ENCODE data around the gene KRTAP12-3. TPM values are rescaled to one million over a fixed set of nuclear protein-coding genes. Genes with fewer than 3 reads are reported as not detected.
"Not testable (repeated sequence)": the region's sequence is repeated elsewhere in the genome, so short reads cannot be mapped to it uniquely, and the experiment has no call there.

KRTAP12-3 gene
- total RNA-seq, 1 experiment from 2014 or later, result not detected

GRCh38 chr21:44696572-44696971, 38.8 kb downstream of the KRTAP12-3 start (continued):
- TF ChIP-seq SP1 (CRISPR knock-in tag; conservative IDR thresholded peaks at IDR 0.05), result no peak
- no peak for TF ChIP-seq E2F5 (CRISPR knock-in tag; IDR thresholded peaks at IDR 0.05)

GRCh38 chr21:44697172-44697810, 39.6 kb downstream of the KRTAP12-3 start, which contains the start of gene KRTAP10-12:
KRTAP10-12 (plus strand) TSS chr21:44697172; CDS start chr21:44697202, 30 bp downstream.
- H3K4me3 Mint-ChIP-seq; ATAC-seq; DNase-seq (ENCODE audit: low spot score); H3K27me3 Mint-ChIP-seq (ENCODE audit: low read depth): not testable (repeated sequence)
- Mint-ChIP-seq H3K36me3 (peaks cover 19% of the 10 kb centered on the region), H3K4me1 (peaks cover 68% of the 10 kb centered on the region), H3K9me3 (peaks cover 20% of the 10 kb centered on the region), H3K27ac (peak within 1 kb of the TSS; percentile 27; the same call in 1 of the 2 replicates)
- POLR2A ChIA-PET, result interaction anchor here (1.2 kb wide), 1 partner anchor 96 kb away, joined by 3 read pairs; no protein-coding TSS in a partner anchor
- peak; percentile 59; the same call in 1 of the 2 replicates for TF ChIP-seq ZNF121 (CRISPR knock-in tag; IDR thresholded peaks at IDR 0.05)
- CTCF ChIA-PET, result interaction anchor here (0.7 to 2.2 kb wide), 5 partner anchors 9 to 122 kb away, joined by 3 to 11 read pairs (median 3); partner anchors contain the start of gene TSPEAR

- H3K36me3 Mint-ChIP-seq, result peaks cover 12% of the 10 kb centered on the region
- ChIA-PET CTCF (interaction anchor here (0.6 to 2.2 kb wide), 5 partner anchors 8 to 441 kb away, joined by 3 to 11 read pairs (median 3); partner anchors contain the start of gene TSPEAR), POLR2A (interaction anchor here (1.2 kb wide), 1 partner anchor 96 kb away, joined by 3 read pairs; no protein-coding TSS in a partner anchor)
- H3K9me3 Mint-ChIP-seq, result peaks cover 12% of the 10 kb centered on the region
- H3K4me1 Mint-ChIP-seq, result peaks cover 76% of the 10 kb centered on the region
- DNase-seq (ENCODE audit: low spot score), result no peak
- H3K27ac Mint-ChIP-seq, result peak overlapping the region; percentile 27; the same call in 1 of the 2 replicates
- H3K4me3 Mint-ChIP-seq, result no peak overlapping the region
- TF ChIP-seq STAT6 (CRISPR knock-in tag; conservative IDR thresholded peaks at IDR 0.05; ENCODE audit: low read depth), result no peak
- TF ChIP-seq JUN (CRISPR knock-in tag; IDR thresholded peaks at IDR 0.05), result no peak
- no peak for TF ChIP-seq IRF2 (CRISPR knock-in tag; IDR thresholded peaks at IDR 0.05; ENCODE audit: borderline replicate concordance, low read depth)
- no peak for TF ChIP-seq ZNF138 (CRISPR knock-in tag; conservative IDR thresholded peaks at IDR 0.05)
- TF ChIP-seq NR3C1 (CRISPR knock-in tag; conservative IDR thresholded peaks at IDR 0.05; ENCODE audit: low read depth), result no peak
- TF ChIP-seq MAX (CRISPR knock-in tag; IDR thresholded peaks at IDR 0.05), result no peak
- TF ChIP-seq ZNF416 (CRISPR knock-in tag; IDR thresholded peaks at IDR 0.05), result no peak
- TF ChIP-seq OVOL2 (CRISPR knock-in tag; IDR thresholded peaks at IDR 0.05; ENCODE audit: borderline replicate concordance), result no peak
- TF ChIP-seq CTCF (IDR thresholded peaks at IDR 0.05), result no peak
- no peak for TF ChIP-seq FOXP1 (CRISPR knock-in tag; IDR thresholded peaks at IDR 0.05; ENCODE audit: borderline replicate concordance)
- TF ChIP-seq GTF2I (CRISPR knock-in tag; conservative IDR thresholded peaks at IDR 0.05), result no peak
- no peak for TF ChIP-seq ATF2 (CRISPR knock-in tag; IDR thresholded peaks at IDR 0.05; ENCODE audit: borderline replicate concordance, low read depth)
- TF ChIP-seq MYBL2 (CRISPR knock-in tag; IDR thresholded peaks at IDR 0.05), result no peak
- no peak for TF ChIP-seq NFE2L1 (CRISPR knock-in tag; IDR thresholded peaks at IDR 0.05)
- H3K27me3 Mint-ChIP-seq (ENCODE audit: low read depth), result peaks cover 4% of the 10 kb centered on the region
- peak; percentile 66 for ATAC-seq
These were observed 40.3 kb downstream of the KRTAP12-3 start for GRCh38 chr21:44697811-44698734.

Data from WTC11 (cell line).